ENCODE data around the gene TOGARAM2. TPM values are rescaled to one million over a fixed set of nuclear protein-coding genes. Genes with fewer than 3 reads are reported as not detected.

The TOGARAM2 gene
- total and polyA plus RNA-seq, 2 of the 13 experiments (the other 11 are each of a cell fraction or from before 2014, with no cell fraction given): under 0.01 to 0.05 TPM

DNA sequence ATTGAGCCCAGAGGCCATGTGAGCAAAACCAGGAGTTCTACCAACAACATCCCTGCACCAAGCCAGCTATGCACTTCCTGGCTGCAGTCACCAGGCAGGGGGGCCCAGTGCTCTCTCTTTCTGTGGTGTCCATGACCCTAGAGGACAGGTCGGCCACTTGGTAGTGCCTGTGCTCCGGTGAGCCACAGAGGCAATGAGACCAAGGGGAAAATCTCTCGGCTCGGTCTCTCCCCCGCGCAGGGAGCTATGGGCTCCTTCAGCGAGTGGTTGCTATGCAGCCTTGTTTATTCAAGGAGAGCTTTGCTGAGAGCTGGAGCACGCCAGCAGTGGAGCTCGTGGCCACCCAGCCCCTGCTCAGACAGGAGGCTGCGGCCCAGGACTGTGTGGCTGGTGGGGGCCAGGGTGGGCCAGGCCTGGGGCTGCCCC is at the start of gene TOGARAM2 (continued):
- TF ChIP-seq, protein P1, sequence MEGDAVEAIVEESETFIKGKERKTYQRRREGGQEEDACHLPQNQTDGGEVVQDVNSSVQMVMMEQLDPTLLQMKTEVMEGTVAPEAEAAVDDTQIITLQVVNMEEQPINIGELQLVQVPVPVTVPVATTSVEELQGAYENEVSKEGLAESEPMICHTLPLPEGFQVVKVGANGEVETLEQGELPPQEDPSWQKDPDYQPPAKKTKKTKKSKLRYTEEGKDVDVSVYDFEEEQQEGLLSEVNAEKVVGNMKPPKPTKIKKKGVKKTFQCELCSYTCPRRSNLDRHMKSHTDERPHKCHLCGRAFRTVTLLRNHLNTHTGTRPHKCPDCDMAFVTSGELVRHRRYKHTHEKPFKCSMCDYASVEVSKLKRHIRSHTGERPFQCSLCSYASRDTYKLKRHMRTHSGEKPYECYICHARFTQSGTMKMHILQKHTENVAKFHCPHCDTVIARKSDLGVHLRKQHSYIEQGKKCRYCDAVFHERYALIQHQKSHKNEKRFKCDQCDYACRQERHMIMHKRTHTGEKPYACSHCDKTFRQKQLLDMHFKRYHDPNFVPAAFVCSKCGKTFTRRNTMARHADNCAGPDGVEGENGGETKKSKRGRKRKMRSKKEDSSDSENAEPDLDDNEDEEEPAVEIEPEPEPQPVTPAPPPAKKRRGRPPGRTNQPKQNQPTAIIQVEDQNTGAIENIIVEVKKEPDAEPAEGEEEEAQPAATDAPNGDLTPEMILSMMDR (CRISPR knock-in tag; IDR thresholded peaks at IDR 0.05): 0 out of 2 replicates have a peak, but pooled peaks have one; percentile 19
- TF ChIP-seq NR2F6 (IDR thresholded peaks at IDR 0.05) (no peak), NR2F6 (CRISPR knock-in tag; IDR thresholded peaks at IDR 0.05) (0 out of 2 replicates have a peak, but pooled peaks have one; percentile 21), RXRB (CRISPR knock-in tag; IDR thresholded peaks at IDR 0.05; ENCODE audit: borderline replicate concordance) (peak; percentile 36; the same call in 1 of the 2 replicates), ELF1 (CRISPR knock-in tag; IDR thresholded peaks at IDR 0.05) (peak; percentile 44), RARA (CRISPR knock-in tag; IDR thresholded peaks at IDR 0.05) (0 out of 2 replicates have a peak, but pooled peaks have one; percentile 37)

DNA sequence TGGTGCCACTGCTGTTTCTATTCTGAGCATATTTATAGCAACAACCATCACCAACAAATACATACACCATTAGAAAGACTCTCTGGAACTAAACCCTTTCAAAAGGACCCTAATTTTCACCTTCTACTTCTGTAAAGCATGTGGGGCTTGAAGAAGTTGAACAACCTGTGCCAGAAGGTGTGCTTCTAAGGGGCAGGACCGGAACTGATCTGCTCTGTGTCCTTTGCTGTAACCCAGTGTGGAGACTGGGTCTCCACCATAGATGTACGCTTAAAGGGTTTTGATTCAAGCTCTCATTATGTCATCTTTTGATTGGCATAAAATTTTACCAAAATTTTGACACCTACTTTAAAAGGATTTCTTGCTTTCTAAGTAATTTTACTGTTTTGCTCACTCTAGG is 46.3 kb upstream of the TOGARAM2 start:
- TF ChIP-seq RBM22 (optimal IDR thresholded peaks at IDR 0.05; ENCODE audit: low read length): peak; percentile 92
- TF ChIP-seq ZSCAN30 (CRISPR knock-in tag; IDR thresholded peaks at IDR 0.05): no peak
- no peak overlapping the region for H3K4me3 ChIP-seq (replicated peaks in 1 of 3; ENCODE audit: insufficient read depth in 1 of 3, low read depth in 2 of 3, low read length in 3 of 3)
- no peaks in the 10 kb centered on the region for H3K79me2 ChIP-seq (ENCODE audit: insufficient read depth, low read length)
- ATAC-seq (no peak; the same call in 2 of the 3 replicates), FAIRE-seq (no peak), DNase-seq (ENCODE audit: low spot score) (no peak)
- BruUV-seq (replicated peaks): no TSS peak
- in situ Hi-C loops (cut with HindIII; ENCODE audit: extremely low pct_ligation_motif_present, low pct_unique_long_range_greater_than_20kb) (no loop called here), intact Hi-C loops (cut with micrococcal nuclease; ENCODE audit: unreplicated experiment) (no loop called here)
- no peaks in the 10 kb centered on the region for H3K9me3 ChIP-seq (ENCODE audit: low read length)
- H2AFZ ChIP-seq (ENCODE audit: low read length): no peak overlapping the region
- H3K4me1 ChIP-seq (ENCODE audit: insufficient read depth, low read length): no peaks in the 10 kb centered on the region
- peaks cover 3% of the 10 kb centered on the region; the same call in 1 of the 2 replicates for H4K20me1 ChIP-seq (ENCODE audit: insufficient read depth, low read length)
- POLR2A ChIA-PET: no interaction called here
- H3K4me2 ChIP-seq (ENCODE audit: low read depth, low read length): no peak overlapping the region
- H3K9ac ChIP-seq (ENCODE audit: insufficient read depth, low read depth, low read length): no peak overlapping the region
- WGBS (ENCODE audit: low lambda C conversion rate): 100% methylated on average over 2 of the region's 2 CpGs
- H3K27ac ChIP-seq (ENCODE audit: extremely low read length, insufficient read depth, low read length): no peak overlapping the region
- no peaks in the 10 kb centered on the region for H3K27me3 ChIP-seq (ENCODE audit: control insufficient read depth in 1 of 2, insufficient read depth in 2 of 2, low read length in 2 of 2)
- CTCF ChIA-PET (ENCODE audit: low intra/inter-chr PET ratio, low total read pairs): no interaction called here
- peaks cover 34 to 94% of the 10 kb centered on the region in 2 experiments for H3K36me3 ChIP-seq (replicated peaks in 1 of 2; ENCODE audit: control insufficient read depth in 1 of 2, insufficient read depth in 2 of 2, low read length in 2 of 2)

Measured in HepG2 (cell line).